ENCODE measurements around the gene LRPAP1.
"Not testable (repeated sequence)": the region's sequence is repeated elsewhere in the genome, so short reads cannot be mapped to it uniquely, and the experiment has no call there.

LRPAP1 gene

DNA sequence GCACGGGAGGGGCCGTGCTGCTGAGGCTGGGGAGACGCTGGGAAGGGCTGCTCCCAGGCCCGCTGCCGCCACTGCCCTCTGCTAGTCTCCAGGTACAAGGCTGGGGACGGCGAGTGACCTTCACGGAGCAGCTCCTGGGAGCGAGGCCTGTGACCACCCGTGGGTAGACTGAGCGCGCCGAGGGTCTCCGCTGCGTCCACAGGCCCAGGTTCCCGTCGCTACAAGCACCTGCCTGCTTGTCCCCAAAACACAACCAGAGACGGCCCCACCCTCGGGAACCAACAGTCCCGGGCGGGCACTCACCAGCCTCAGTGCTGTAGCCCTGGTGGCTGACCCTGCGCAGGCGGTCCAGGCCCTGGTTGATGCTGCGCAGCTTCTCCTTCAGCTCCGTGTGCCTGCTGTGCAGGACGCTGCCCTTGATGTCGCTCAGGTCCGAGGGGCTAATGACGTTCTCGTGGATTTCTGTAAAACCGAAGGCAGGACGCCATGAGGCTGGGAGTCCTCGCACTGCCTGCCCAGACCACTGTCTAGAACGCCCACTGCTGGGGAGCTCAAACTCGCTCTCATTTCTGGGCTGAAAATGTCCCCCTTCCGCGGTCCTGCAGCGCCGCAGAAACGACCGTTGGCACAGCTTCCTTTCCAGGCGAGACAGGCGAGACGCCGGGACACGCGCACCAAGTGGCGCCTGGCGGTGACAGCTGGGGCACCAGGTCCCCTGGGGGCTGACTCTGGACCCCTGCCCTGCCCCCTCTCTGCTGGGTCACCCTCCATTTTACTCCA is 14.3 kb downstream of the LRPAP1 start:
- DNase-seq = no peak

GRCh38 chr4:3516836-3517730 is 15.1 kb downstream of the LRPAP1 start:
- no peak for DNase-seq

GRCh38 chr4:3516061-3516835 is 16.0 kb downstream of the LRPAP1 start:
- no peak for DNase-seq

DNA sequence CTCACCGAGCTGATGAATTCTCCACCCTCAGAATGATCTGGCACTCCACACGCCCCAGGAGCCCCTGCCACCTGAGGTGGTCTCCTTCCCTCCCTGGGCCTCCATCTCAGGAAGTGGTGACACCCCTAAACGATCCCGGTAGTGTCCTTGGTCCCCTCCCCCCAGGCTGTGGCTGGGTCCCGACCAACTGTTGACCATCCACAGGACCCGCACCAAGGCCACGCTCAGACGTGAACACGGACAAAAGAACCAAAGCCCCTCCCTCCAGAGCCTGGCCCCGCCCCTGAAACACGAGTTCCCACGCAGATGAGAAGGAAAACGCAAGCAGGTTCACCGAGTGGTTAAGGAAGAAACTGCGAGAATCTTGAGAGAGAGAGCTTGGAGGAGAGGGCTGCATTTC is 16.6 kb downstream of the LRPAP1 start:
- no peak for DNase-seq

DNA sequence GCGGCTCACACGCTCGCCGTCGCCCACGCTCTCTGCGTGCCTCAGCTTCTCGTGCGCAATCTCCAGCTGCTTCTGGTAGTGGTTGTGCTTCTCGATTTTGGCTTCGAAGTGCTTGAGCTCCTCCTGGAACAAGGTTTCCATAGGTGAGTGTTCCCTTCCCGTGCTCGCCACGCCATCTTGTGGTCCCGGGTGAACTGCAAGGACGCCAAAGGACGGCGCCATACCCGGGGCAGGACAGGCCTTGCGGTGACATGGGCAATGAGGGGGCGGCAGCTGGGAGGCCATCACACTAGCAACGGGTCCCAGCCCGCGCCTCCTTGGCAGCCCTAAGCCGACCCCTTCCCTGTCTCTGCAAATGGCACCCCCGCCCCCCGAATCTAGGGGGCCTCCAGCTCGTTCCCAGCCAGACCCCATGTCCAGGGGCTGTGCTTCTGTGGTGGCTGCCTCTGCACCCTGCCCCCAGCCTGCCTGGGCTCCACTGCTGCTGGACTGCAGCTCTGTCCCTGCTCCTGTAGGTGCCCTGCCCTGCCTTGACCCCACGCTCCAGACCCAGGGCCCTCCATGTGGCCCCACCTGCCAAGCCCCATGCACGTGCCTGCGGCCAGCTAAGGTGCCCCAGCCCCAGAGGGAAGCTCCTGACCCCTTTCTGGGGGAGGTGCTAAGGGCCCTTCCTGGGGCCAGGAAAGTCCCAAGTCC is 17.3 kb downstream of the LRPAP1 start:
- DNase-seq = no peak

DNA sequence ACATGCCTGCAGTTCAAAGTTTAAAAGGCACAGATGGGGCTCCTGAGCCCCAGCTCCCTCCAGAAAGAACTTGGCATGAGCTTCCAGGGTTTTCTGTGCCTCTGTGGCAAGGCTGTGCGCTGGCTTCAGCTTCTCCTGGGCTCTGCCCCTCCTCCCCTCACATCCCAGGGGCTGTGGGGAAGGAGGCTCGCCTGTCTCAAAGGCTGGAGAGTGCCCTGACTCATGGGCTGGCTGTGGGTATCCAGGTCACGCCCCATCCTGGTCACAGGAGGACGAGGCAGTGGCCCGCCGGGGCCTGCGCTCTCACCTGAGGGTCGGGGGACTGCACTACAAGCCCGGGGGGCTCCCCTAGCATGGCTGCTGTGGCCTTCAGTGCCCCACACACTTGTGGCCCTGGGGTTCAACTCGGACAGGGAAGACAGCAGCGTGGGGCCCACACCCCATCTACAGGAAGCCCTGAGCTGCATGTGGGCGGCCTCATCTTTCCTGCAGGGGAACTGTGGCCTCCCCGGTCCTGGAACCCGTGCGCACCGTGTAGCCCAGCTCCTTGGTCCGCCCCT is 17.9 kb downstream of the LRPAP1 start:
- no peak for DNase-seq

GRCh38 chr4:3513807-3514206 is 18.4 kb downstream of the LRPAP1 start:
- DNase-seq = no peak

DNA sequence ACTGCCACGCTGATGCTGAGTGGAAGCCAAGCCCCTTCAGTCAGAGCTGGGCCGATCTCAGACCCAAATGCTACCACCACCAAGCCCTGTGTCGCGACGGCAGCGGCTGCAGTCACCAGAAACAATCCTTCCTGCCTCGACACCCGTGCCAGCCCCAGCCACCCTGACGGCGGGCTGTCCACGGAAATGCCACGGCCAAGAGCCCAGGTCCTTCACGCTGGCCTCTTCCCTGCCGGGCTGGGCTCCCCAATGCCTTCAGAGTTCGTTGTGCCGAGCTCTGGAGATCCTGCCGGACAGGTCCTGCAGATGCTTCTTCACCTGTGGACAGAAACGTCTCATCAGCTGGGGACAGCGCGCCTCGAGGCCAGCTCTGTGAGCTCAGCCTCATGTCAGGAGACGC is 19.5 kb downstream of the LRPAP1 start:
- DNase-seq = no peak

DNA sequence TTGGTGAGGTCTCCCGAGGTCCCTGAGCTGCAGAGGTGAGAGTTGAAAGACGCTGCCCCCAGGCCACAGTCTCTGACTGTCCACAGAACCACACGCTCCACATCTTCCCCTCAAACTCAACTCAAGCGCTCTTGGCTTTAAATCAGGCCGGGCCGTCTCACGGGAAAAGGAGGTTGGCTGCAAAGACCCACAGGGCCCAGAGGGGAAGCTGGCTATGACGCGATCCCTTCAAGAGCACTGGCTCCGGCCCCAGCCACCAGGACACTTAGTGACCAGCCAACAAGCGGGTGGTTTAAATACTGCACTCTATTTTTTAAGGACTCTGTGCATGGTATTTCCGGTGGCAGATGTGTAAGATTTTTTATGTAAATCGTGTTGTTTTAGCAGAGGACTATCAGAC is 19.9 kb downstream of the LRPAP1 start:
- DNase-seq = no peak

- not testable (repeated sequence) for DNase-seq
Observed at GRCh38 chr4:3511601-3512000, 20.6 kb downstream of the LRPAP1 start.

DNA sequence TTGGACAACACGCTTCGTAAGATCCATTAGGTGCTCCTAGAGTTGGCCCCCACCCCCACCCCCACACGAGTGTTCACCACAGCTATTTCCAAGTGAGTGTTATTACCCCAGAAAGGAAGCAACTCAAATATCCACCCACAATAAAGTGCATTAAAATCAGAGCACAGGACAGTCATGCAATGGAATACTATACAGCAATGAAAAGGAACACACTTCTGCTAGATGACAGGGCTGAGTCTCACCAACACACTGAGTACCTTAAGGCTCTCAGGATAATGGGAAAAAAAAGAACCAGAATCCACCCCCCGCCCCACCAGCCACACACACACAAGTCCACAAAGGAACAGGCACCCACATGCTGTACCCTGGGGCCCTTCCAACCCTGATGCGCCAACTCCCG is 21.0 kb downstream of the LRPAP1 start:
- no peak for DNase-seq

- no peak for DNase-seq
Observed at GRCh38 chr4:3510481-3510880, 21.7 kb downstream of the LRPAP1 start.

GRCh38 chr4:3508542-3508941 is 23.7 kb downstream of the LRPAP1 start:
- DNase-seq = no peak

- no peak for DNase-seq
Observed at GRCh38 chr4:3505231-3505630, 27.0 kb downstream of the LRPAP1 start.

GRCh38 chr4:3502941-3503936 is 29.0 kb downstream of the LRPAP1 start:
- DNase-seq = no peak

DNA sequence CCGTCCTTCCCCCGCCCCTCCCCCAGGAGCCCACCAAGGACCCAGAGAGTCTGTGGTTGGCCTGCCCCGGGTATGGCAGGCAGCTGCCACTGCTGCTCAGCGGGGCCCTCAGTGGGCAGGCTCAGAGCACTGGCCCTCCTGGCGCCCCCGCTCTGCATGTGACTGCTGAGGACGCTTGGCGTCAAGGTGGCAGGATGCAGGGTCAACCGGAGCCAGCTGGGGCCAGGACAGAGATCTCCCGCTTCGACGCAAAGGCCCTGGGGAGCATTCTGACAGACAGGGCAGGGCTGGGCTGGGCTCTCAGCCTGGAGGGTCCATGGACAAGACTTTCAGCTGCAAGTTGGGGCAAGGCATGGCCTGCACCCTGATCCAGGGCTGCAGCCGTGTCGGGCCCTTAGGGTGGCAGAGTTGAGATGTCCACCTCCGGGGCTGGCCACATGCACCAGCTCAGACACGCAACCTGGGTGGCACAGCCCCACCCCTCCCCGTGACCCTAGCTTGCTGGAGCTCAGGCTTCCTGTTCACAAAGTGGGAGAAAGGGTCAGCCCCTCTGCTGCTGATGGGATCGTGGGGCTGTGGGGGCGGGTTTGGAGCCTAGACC is 30.3 kb downstream of the LRPAP1 start:
- no peak for DNase-seq

DNA sequence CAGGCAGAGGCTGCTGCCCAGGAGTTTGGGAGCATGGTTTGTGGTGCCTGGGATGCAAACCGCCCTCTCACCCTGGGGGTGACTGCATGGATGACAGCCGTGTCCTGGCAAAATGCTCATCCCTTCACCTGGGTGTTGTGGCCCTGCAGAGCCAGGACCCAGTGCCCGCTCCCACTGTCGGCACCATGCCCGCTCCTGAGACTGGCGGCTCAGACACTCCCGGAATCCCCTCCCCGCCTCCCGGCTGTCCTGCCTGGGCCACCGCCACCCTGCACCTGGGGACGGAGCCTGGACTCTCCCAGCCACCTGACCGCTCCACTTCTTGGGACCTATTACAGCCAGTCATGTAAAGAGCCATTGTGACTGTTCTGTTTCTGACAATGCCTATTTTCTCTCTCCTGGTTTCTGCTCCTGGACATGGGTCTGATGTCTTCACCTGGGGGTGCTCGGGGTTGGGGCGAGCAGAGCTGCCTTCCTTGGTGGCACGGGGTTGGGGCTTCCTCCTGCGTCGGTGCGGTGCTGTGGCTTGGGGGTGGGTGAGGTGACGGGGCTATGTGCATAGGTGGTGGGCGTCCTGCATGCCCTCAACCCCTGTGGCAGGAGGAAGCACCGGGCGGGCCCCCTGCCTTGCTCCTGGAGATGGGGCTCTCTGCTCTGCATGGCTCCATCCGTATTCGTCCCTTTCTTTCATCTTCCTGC is 30.9 kb downstream of the LRPAP1 start:
- no peak for DNase-seq

DNA sequence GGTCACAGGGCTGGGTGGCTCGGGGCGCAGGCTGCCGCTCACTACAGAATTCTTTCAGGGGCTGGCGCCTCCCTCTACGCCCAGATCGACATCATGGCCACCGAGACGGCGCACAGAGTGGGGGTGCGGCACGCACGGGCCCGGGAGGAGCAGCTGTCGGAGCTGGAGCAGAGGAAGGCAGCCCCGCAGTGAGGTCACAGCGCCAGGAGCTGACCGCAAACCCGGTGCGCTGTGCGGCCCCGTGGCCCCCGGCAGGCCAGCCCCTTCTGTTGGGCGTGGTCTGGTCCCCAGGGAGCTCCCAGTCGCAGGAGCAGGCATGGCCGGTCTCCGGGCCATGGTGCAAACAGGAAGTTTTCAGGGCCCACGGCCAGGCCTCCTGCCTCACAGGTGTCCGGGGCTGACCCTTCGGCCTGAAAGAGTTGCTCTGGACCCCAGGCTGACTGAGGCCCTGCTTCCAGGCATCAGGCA is 31.6 kb downstream of the LRPAP1 start:
- no peak for DNase-seq

DNA sequence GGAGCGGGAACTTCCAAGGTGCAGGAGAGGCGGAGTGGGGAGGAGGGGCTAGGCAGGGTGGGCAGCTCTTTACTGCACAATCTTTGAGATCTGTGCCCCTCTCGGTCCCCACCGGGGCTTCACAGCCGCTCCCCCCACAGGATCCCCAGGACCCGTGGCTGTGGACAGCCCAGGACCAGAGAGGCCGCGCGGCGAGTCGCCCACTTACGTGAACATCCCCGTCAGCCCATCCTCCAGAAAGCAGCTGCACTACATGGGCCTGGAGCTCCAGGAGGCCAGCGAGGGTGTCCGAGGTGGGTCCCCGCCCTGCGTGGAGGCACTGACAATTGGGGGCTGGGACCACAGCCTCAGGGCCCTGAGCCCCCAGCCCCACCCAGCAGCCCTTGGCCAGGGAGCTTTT is 32.1 kb downstream of the LRPAP1 start:
- DNase-seq = no peak

- no peak for DNase-seq
Observed at GRCh38 chr4:3499710-3500109, 32.5 kb downstream of the LRPAP1 start.

All from GF-D8 (cell line).